Measurements from ENCODE around the gene ARHGEF4. TPM values are rescaled to one million over a fixed set of nuclear protein-coding genes. Genes with fewer than 3 reads are reported as not detected.

ARHGEF4 gene
- total RNA-seq, 4 donors from 2014 or later = 108 to 378 (median 134) TPM

DNA sequence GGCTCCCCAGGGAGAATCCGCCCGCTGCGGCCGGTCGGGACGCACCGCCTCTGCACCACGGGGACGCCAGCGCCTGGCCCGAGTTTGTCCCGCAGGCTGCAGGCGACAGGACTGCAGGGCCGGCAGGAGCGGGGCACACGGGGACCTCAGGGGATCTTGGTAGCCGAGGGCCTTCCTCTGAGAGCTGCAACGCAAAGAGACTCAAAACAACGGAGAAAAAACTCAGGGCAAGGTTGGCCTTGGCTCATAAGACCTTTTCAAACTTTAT, 79.7 kb downstream of the ARHGEF4 start:
- Histone ChIP-seq H3K4me1 (peaks cover 40% of the 10 kb centered on the region), H3K27ac (peak overlapping the region; percentile 76), H3K36me3 (no peaks in the 10 kb centered on the region), H3K4me3 (no peak overlapping the region), H3K9me3 (no peaks in the 10 kb centered on the region), H3K27me3 (peaks cover 22% of the 10 kb centered on the region)
- 86% methylated on average over 1 of the region's 19 CpGs for WGBS
- DNase-seq (ENCODE audit: low spot score in 2 of 2) = no peak
- TF ChIP-seq POLR2AphosphoS5 (IDR thresholded peaks at IDR 0.05) = no peak
- TF ChIP-seq POLR2A (IDR thresholded peaks at IDR 0.05) = no peak
- no peak for TF ChIP-seq EP300 (IDR thresholded peaks at IDR 0.05)
- no peak for TF ChIP-seq CTCF (IDR thresholded peaks at IDR 0.05)

GRCh38 chr2:130917006-130917688, 80.4 kb downstream of the ARHGEF4 start:
- H3K36me3 ChIP-seq = no peaks in the 10 kb centered on the region
- whole genome bisulfite sequencing = 57% methylated on average over 17 of the region's 24 CpGs
- no peak overlapping the region for H3K27ac ChIP-seq
- H3K9me3 ChIP-seq = no peaks in the 10 kb centered on the region
- TF ChIP-seq POLR2AphosphoS5 (IDR thresholded peaks at IDR 0.05) (no peak), CTCF (IDR thresholded peaks at IDR 0.05) (no peak), POLR2A (IDR thresholded peaks at IDR 0.05) (no peak), EP300 (IDR thresholded peaks at IDR 0.05) (no peak)
- DNase-seq (ENCODE audit: low spot score in 2 of 2) = no peak
- H3K4me3 ChIP-seq = no peak overlapping the region
- H3K27me3 ChIP-seq = peaks cover 22% of the 10 kb centered on the region
- peaks cover 32% of the 10 kb centered on the region for H3K4me1 ChIP-seq

GRCh38 chr2:130918393-130918792, 81.7 kb downstream of the ARHGEF4 start:
- no peak for DNase-seq (ENCODE audit: low spot score in 2 of 2)
- no peak for TF ChIP-seq POLR2A (IDR thresholded peaks at IDR 0.05)
- no peak for TF ChIP-seq EP300 (IDR thresholded peaks at IDR 0.05)
- no peak for TF ChIP-seq CTCF (IDR thresholded peaks at IDR 0.05)
- TF ChIP-seq POLR2AphosphoS5 (IDR thresholded peaks at IDR 0.05) = no peak
- Histone ChIP-seq H3K9me3 (no peaks in the 10 kb centered on the region), H3K27me3 (peaks cover 22% of the 10 kb centered on the region), H3K4me1 (peaks cover 29% of the 10 kb centered on the region), H3K36me3 (no peaks in the 10 kb centered on the region), H3K4me3 (no peak overlapping the region), H3K27ac (no peak overlapping the region)
- 84% methylated on average over 11 of the region's 21 CpGs for WGBS

DNA sequence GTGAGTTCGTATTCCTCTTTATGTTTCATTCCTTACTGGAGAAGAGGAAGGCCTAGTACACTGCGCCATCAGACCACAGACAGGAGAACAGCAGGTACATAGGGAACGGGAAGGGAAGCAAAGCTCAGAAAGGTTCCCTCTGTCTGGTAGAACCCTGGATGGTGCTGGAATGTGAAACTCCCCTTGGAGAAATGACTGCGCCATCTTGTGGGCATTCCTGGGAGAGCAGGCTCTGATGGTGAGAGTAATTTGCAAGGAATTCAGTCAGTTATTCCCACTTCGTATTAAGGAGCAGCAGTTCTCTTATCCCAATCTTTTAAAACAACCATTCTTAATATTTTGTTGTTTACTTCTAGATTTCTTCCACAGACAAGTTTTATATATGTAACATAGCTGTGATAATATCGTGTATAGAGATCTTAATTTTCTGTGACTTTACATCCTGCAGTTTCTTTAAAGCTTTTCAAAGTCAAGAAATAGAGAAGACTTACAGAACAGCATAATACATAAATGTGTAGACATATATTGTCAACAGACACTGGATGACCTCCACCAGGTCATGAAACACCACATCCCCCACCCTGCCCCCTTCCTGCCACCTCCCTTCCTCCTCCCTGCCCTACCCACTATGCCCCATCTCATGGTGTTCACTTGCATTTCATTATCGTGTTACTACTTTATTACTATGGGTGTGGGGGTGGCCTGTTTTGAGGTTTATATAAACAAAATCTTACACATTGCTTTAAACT, 83.9 kb downstream of the ARHGEF4 start:
- WGBS = 33% methylated on average over 7 of the region's 7 CpGs
- H3K9me3 ChIP-seq = no peaks in the 10 kb centered on the region
- no peak for DNase-seq (ENCODE audit: low spot score in 2 of 2)
- TF ChIP-seq CTCF (IDR thresholded peaks at IDR 0.05) (peak; percentile 64 to 77), POLR2A (IDR thresholded peaks at IDR 0.05) (no peak)
- H3K27me3 ChIP-seq = peaks cover 10% of the 10 kb centered on the region
- peaks cover 7% of the 10 kb centered on the region for H3K4me1 ChIP-seq
- H3K27ac ChIP-seq = no peak overlapping the region
- no peaks in the 10 kb centered on the region for H3K36me3 ChIP-seq
- no peak overlapping the region for H3K4me3 ChIP-seq

DNA sequence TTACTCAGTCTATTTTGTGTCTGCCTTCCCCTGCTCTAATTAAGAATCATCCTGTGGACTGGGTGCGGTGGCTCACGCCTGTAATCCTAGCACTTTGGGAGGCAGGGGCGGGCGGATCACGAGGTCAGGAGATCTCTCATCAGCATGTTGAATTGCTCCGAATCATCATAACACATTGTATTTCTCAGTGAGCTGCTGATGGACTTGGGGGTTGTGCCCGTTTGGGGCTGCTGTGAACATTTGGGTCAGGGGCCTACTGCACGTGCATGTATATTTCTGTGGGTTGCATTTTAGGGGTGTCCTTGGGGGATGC, 84.4 kb downstream of the ARHGEF4 start:
- DNase-seq (ENCODE audit: low spot score in 2 of 2) = no peak
- 81% methylated on average over 8 of the region's 8 CpGs for WGBS
- Histone ChIP-seq H3K9me3 (no peaks in the 10 kb centered on the region), H3K27ac (no peak overlapping the region), H3K36me3 (no peaks in the 10 kb centered on the region), H3K4me1 (peaks cover 2% of the 10 kb centered on the region), H3K27me3 (peaks cover 5% of the 10 kb centered on the region), H3K4me3 (no peak overlapping the region)
- TF ChIP-seq CTCF (IDR thresholded peaks at IDR 0.05) (no peak), POLR2AphosphoS5 (IDR thresholded peaks at IDR 0.05) (no peak), EP300 (IDR thresholded peaks at IDR 0.05) (no peak), POLR2A (IDR thresholded peaks at IDR 0.05) (no peak)

All from suprapubic skin (tissue), 4 donors.